Ovary (tissue), 9 donors: ENCODE data around the gene CXCL17. TPM values are rescaled to one million over a fixed set of nuclear protein-coding genes. Genes with fewer than 3 reads are reported as not detected.

Source experiments
- DNase-seq, 5 donors: peaks; one replicate each; pipeline ENCODE4 v3.0.0-alpha.2; 2019 to 2020
- H3K27ac ChIP-seq, 2 donors: fragments of 200-600 bp; one replicate each; pipeline versions ENCODE4 v1.5.1 to v1.8.0; 2019 to 2022
- H3K27me3 ChIP-seq: fragments of 200-600 bp; one replicate; pipeline ENCODE4 v1.8.0; 2022
- H3K36me3 ChIP-seq: fragments of 200-600 bp; sonication (generic); one replicate; pipeline ENCODE4 v1.5.1; 2019
- H3K4me1 ChIP-seq: one replicate; pipeline ENCODE4 v1.8.1; 2013; ENCODE audit warnings: mild to moderate bottlenecking, moderate library complexity; ENCODE audit not compliant: insufficient read depth
- H3K4me3 ChIP-seq: fragments of 200-600 bp; sonication (generic); one replicate; pipeline ENCODE4 v1.5.1; 2017
- H3K9me3 ChIP-seq, 2 donors: fragments of 200-600 bp in 1 of 2; sonication (generic) in 1 of 2; one replicate each; pipeline versions ENCODE4 v1.5.1 to v1.8.1; 2013 to 2019; ENCODE audit warnings: mild to moderate bottlenecking in 1 of 2, moderate library complexity in 1 of 2
- CTCF ChIP-seq, 3 donors: fragments of 450-650 bp in 2 of 3; fragments of 200-600 bp in 1 of 3; IDR thresholded peaks; one replicate each; pipeline versions ENCODE4 v1.5.1 to v1.8.0; 2016 to 2022; ENCODE audit warnings: antibody characterized with exemption in 3 of 3, mild to moderate bottlenecking in 1 of 3
- EP300 ChIP-seq: sonication (generic); formaldehyde crosslinking; IDR thresholded peaks from one replicate; pipeline ENCODE4 v1.6.1; 2017; ENCODE audit warnings: antibody characterized with exemption
- POLR2A ChIP-seq: fragments of 450-650 bp; IDR thresholded peaks from one replicate; pipeline ENCODE4 v1.6.1; 2017; ENCODE audit warnings: antibody characterized with exemption, mild to moderate bottlenecking, moderate library complexity
- WGBS, 3 donors: extraction: QIAGEN DNeasy Blood & Tissue Kit in 1 of 3; methylation state at CpG; one replicate each; pipeline versions ENCODE4 v1.1.5 to v1.1.7; 2013 to 2017; 5-methylcytosine and 5-hydroxymethylcytosine counted together
- intact Hi-C, 4 donors: fragments of 100-400 bp; cut with DNase I; formaldehyde crosslinking; loops; one replicate each; pipeline versions ENCODE4 v1.11.0 to v1.15.1; 2022 to 2023
- polyA plus RNA-seq, 2 donors: library from polyadenylated mRNA; stranded (reverse); fragments of 200-250 nt in 1 of 2; fragments of 350-450 nt in 1 of 2; fragmentation: Illumina TruSeq in 1 of 2; extraction: RNeasy Lipid Tissue Mini Kit (QIAGEN cat#74804) in 1 of 2; gene quantifications; one replicate each; pipeline ENCODE4 v1.2.3, GENCODE V29; 2013 to 2014
- total RNA-seq, 7 donors: library from RNA; depleted of rRNA in 2 of 7; stranded (reverse); fragments of >200 nt in 2 of 7; fragmentation: NEBNext Ultra II Directional in 3 of 7; extraction: Animal tissue kit (Norgen Biotek cat#: 25700) in 3 of 7; gene quantifications; one replicate each; pipeline versions ENCODE4 v1.1.0 to v1.2.4, GENCODE V29; 2016 to 2023
- donor health status: DM: no; HTN: no; CAD: no; lungs with moderate emphysema.
- donor health status: DM: no; HTN: no; CAD: no.
- donor health status: Bipolar disorder and iron deficiency.
- donor health status: DM: yes; HTN: yes; CAD: no.
- donor health status: DM: no; HTN: no; CAD: no.
- donor health status: DM: yes; HTN: yes; CAD: no.

The CXCL17 gene
- total and polyA plus RNA-seq, 9 donors = 0.32 to 0.46 TPM; not detected in 7

- DNase-seq = peak in 1 of 5 donors; percentile 23
- intact Hi-C loops = no loop called here
- 40 to 53% (median 50%) methylated on average over 10 of the region's 10 CpGs for WGBS, 3 donors
- Histone ChIP-seq H3K27ac (no peak overlapping the region), H3K4me3 (no peak overlapping the region), H3K27me3 (no peaks in the 10 kb centered on the region), H3K4me1 (peaks cover 7% of the 10 kb centered on the region), H3K36me3 (no peaks in the 10 kb centered on the region), H3K9me3 (no peaks in the 10 kb centered on the region)
- TF ChIP-seq EP300 (no peak), POLR2A (no peak), CTCF (IDR thresholded peaks at IDR 0.05) (no peak)
Measured at GRCh38 chr19:42420055-42420544, 22.6 kb downstream of the CXCL17 start.

GRCh38 chr19:42419309-42419708 is 23.4 kb downstream of the CXCL17 start:
- Histone ChIP-seq H3K4me3 (no peak overlapping the region), H3K36me3 (no peaks in the 10 kb centered on the region), H3K27me3 (no peaks in the 10 kb centered on the region), H3K27ac (no peak overlapping the region), H3K9me3 (no peaks in the 10 kb centered on the region), H3K4me1 (peaks cover 7% of the 10 kb centered on the region)
- intact Hi-C loops = no loop called here
- WGBS, 3 donors = 72 to 83% (median 73%) methylated on average over 6 of the region's 6 CpGs
- peak in 1 of 5 donors; percentile 28 for DNase-seq
- TF ChIP-seq POLR2A (no peak), CTCF (IDR thresholded peaks at IDR 0.05) (no peak), EP300 (no peak)

GRCh38 chr19:42412661-42413076 is 30.1 kb downstream of the CXCL17 start:
- Histone ChIP-seq H3K9me3 (no peaks in the 10 kb centered on the region), H3K4me1 (peaks cover 3% of the 10 kb centered on the region), H3K4me3 (no peak overlapping the region), H3K27me3 (no peaks in the 10 kb centered on the region), H3K36me3 (no peaks in the 10 kb centered on the region), H3K27ac (no peak overlapping the region)
- TF ChIP-seq EP300 (no peak), CTCF (IDR thresholded peaks at IDR 0.05) (no peak), POLR2A (no peak)
- intact Hi-C loops = no loop called here
- WGBS, 3 donors = 62 to 89% (median 66%) methylated on average over 4 of the region's 4 CpGs
- DNase-seq = no peak

- Histone ChIP-seq H3K27ac (no peak overlapping the region), H3K4me1 (peaks cover 3% of the 10 kb centered on the region), H3K9me3 (no peaks in the 10 kb centered on the region), H3K27me3 (no peaks in the 10 kb centered on the region), H3K4me3 (no peak overlapping the region), H3K36me3 (no peaks in the 10 kb centered on the region)
- intact Hi-C loops = no loop called here
- no peak for TF ChIP-seq CTCF (IDR thresholded peaks at IDR 0.05)
- TF ChIP-seq POLR2A = no peak
- TF ChIP-seq EP300 = no peak
- DNase-seq = no peak
- 54 to 66% (median 56%) methylated on average over 6 to 7 of the region's 7 CpGs for WGBS, 3 donors
Measured at GRCh38 chr19:42412227-42412626, 30.5 kb downstream of the CXCL17 start.
